ENCODE results near the gene MAML3.

DNA sequence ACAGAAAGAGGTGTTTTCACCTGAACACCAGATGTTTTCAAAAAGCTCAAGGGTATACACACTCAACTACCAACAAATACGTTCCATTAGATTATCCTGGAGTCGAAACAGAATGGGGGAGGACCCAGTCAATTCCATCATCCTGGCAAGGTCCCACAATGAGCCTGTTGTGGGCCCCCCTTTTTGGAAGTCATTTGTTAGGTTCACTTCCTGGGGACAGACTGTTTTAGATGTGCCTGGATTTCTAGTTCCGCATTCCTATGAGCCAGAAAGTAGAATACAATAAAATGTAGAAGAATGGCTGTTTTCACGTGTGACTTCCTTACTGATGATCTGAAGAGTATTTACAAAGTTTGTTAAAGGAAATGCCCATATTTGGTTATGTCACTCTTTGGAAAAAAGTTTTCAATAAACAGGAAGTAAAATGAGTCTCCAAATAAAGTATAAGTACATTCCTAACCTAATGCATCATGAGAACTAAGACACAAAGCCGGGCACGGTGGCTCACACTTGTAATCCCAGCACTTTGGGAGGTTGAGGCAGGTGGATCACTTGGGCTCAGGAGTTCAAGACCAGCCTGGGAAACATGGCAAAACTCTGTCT, 192.5 kb downstream of the MAML3 start:
- TF ChIP-seq, protein P1, sequence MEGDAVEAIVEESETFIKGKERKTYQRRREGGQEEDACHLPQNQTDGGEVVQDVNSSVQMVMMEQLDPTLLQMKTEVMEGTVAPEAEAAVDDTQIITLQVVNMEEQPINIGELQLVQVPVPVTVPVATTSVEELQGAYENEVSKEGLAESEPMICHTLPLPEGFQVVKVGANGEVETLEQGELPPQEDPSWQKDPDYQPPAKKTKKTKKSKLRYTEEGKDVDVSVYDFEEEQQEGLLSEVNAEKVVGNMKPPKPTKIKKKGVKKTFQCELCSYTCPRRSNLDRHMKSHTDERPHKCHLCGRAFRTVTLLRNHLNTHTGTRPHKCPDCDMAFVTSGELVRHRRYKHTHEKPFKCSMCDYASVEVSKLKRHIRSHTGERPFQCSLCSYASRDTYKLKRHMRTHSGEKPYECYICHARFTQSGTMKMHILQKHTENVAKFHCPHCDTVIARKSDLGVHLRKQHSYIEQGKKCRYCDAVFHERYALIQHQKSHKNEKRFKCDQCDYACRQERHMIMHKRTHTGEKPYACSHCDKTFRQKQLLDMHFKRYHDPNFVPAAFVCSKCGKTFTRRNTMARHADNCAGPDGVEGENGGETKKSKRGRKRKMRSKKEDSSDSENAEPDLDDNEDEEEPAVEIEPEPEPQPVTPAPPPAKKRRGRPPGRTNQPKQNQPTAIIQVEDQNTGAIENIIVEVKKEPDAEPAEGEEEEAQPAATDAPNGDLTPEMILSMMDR (IDR thresholded peaks at IDR 0.05): no peak
- TF ChIP-seq EP300 (IDR thresholded peaks at IDR 0.05) (no peak), POLR2A (IDR thresholded peaks at IDR 0.05) (no peak)
